HG03135 (cell line): Measurements from ENCODE around the gene AXIN2.
A peak's percentile ranks its signal among the peaks of the same experiment; 100 is the strongest.

Source experiments
- ATAC-seq: cut with Tn5 transposase; IDR thresholded peaks from one replicate; pipeline ENCODE4 v1.9.1; 2021; ENCODE audit warnings: mild to moderate bottlenecking, moderate library complexity; ENCODE audit not compliant: unreplicated experiment

AXIN2 gene

GRCh38 chr17:65583921-65584603 is 22.6 kb upstream of the AXIN2 start:
- no peak for ATAC-seq

DNA sequence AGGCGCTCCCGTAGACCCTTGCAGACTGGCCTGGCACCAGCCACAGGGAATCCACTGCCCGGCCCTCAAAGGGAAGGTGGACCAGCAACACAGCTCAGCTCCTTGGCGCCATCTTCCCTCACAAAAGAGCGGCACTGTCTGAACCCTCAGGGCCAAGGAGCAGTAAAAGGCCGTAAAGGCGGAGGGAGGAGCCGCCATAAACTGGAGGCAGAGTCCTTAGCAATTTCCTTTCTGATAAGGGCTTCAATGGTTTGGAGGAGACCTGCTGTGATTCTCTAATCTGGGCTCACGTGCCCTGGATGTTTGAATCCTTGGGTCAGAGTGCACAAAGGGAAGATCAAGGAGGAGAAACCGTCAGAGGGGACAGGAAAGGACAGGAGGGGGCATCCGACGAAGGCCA is 15.5 kb upstream of the AXIN2 start:
- no peak for ATAC-seq

DNA sequence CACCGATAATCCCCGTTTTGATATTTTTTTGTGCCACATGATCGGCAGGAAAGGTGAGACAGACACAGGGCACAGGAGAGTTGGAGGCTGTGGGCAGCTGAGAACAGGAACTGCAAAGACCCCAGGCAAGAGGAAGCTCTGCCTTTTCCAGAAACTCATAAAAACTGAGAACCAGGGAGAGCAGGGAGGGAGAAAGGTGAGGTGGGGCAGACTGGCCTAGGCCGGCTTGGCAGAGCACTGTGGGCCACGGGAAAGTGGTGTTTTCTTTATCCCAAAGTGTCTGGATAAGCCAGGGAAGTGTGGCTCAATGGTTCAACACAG is 11.8 kb upstream of the AXIN2 start:
- no peak for ATAC-seq

DNA sequence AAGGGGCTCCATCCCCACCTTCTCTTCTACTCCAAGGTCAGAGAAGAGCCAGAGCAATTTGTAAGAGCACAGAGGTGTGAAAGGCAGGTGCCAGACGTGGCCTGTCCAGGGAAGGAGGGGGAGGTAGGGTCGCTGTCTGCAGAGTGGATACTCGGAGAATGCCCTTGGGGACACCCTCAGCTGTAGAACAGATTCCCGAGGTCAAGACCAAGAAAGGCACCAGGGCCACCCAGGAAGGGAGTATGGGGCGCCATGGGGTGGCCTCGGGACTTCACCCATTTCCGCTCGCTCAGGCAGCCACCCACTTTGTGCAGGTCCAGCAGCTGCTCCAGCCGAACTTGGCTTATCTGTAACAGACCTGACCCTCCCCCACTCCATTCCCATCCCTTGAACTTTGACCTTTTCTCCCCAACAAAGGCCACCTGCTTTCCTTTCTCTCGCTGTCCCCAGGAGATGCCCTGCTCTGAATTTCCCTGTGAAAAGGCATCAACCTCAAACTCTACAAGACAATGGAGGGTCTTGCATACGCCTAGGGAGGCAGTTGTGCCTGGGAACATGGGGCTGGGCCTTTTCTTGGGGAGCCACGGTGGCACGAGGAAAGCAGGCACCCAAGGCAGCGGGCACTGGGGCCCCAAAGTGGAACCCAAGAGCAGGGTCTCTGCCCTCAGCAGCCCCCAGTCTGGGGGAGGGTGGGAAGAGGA is 11.3 kb upstream of the AXIN2 start:
- no peak for ATAC-seq

GRCh38 chr17:65572186-65572580 is 10.7 kb upstream of the AXIN2 start:
- ATAC-seq: no peak

GRCh38 chr17:65568918-65569317 is 7.5 kb upstream of the AXIN2 start:
- ATAC-seq: no peak

DNA sequence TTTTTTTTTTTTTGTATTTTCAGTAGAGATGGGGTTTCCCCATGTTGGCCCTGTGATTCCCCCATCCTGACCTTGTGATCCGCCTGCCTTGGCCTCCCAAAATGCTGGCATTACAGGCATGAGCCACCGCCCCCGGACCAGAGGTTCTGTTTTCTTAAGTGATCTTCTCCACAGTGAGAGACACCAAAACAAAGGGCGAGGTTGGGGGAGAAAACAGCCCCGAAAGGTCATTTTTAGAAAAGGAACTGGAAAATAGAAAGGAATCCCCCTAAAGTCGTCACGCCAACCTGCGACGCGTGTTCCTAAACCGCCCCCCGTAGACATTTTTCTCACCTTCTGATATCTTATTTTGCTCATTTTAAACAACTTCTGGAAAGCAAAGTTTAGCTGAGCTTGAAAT is 6.1 kb upstream of the AXIN2 start:
- ATAC-seq: no peak

- ATAC-seq: no peak
Measured at GRCh38 chr17:65565559-65565958, 4.1 kb upstream of the AXIN2 start.

GRCh38 chr17:65564793-65565192 is 3.3 kb upstream of the AXIN2 start:
- ATAC-seq: no peak

DNA sequence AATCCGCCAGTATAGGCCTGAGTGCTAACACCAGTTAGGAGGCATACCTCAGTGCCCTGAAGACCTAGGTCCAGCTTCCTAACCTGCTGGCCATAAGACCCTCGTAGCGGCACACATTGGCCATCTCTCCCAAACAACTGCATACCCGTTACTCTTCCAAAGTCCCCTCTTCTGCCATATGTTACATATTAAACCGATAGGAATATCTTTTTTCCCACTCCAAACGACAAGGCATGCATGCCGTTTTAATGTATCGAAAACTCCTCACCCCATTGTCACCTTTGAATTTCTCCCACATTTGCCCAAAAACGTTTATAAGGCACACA is 721 bp upstream of the AXIN2 start:
- no peak for ATAC-seq

DNA sequence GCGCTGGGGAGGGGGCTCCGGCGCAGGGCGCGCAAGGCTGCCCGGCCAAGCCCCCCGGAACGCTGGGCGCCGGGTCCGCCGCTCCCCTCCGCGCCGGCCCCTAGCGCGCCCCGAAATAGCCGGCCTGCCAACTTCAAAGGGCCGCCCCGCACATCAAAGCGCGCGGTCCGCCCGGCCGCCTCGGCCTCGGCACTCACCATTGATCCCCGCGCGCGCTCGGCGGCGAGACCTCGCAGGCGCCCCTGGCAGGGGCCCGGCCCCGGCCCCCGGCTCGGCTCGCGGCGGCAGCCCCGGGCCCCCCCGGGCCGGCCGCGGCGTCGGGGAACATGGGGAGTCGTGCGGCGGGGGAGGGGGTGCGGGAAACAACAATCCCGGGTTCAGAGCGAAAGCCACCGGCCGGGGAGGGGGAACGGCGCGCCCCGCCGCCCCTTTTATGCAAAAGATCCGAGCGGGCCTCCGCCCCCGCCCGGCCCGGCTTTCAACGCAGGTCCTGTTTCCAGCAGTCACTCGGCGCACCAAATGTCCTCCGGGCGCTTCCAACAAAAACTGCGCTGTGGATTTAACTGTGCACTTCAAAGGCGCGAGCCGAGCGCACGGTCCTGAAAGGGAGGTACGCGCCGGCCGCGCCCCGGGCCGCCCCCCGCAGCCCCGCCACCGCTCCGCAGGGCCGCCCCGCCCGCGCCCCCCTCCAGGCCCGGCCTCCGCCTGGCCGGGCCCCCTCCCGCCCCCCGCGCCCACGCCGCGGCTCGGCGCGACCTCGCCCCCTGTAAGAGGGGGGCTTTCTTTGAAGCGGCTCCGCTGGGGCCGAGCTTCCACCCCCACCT is 608 bp downstream of the AXIN2 start:
- ATAC-seq: peak; percentile 33

GRCh38 chr17:65559804-65560627 is 1.4 kb downstream of the AXIN2 start:
- no peak for ATAC-seq

DNA sequence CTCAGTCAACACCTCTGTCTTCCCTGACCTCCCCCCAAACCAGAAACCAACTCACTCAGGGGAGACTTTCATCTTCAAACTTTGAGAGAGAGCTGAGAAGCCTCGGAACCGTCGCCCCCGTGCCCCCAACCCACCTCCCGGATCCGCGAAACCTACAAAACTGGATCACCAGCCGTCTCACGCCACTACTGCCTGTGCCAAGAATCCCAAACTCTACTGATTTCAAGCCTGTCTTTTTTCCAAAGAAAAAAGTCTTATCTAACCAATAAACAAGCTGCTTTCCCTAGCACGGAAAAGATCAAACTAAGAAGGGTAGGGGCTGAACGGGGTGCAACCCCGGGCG is 2.0 kb downstream of the AXIN2 start:
- ATAC-seq: no peak

- ATAC-seq: no peak
Measured at GRCh38 chr17:65558683-65559460, 2.6 kb downstream of the AXIN2 start.

GRCh38 chr17:65558311-65558682 is 3.2 kb downstream of the AXIN2 start:
- no peak for ATAC-seq

DNA sequence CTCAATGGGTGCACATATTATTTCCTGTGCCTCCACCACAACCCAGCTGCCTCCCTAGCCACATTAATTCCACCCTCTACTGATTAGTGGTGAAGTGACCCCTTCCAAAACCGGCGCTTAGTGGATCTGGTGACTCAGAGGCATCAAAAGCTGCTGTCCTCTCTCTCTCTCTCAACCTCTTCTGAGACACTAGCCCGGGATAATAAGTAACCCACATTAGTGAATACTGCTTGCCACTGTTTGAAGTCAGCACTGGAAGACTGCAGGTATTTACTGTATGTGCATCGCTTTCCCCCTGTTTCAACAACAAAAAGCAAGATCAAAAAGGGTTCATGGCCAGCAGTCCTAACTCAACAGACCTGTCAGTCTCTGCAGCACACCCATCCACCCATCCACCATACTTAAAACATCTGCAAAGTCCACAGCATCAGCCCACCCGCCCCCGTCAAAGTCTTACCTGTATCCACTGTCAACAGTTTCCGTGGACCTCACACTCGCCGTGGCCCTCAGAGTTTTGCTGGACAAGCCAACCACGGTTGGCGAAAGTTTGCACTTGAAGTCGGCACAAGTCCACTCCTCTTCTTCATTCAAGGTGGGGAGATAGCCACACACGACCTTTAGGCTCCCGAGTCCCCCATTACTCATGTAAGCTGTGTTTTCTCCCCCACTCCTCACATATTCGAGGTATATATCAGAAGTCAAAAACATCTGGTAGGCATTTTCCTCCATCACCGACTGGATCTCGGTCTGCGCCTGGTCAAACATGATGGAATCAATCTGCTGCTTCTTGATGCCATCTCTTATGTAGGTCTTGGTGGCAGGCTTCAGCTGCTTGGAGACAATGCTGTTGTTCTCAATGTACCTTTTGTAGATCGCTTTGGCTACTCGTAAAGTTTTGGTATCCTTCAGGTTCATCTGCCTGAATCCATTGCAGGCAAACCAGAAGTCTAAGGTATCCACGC is 3.8 kb downstream of the AXIN2 start:
- ATAC-seq: no peak

DNA sequence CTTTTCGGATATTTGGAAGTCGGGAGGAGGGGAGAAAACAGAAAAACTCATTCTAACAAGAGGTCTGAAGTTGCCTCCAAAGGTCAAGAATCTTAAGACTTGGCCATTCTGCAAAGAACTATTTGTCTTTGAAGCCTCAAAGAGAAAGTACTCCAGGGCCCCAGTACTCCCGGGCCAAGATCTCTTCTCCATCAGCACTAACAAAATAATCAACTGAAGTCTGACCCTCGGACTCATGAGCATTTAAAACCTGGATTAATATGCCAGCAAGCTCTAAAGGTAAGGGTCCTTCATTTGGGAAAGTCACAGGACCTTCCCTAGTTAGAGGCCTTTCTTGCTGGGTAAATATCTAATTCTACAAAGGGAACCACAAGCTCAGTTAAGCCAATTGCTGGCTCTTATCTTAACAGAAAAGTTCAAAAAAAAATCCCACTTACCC is 4.5 kb downstream of the AXIN2 start:
- ATAC-seq: no peak

GRCh38 chr17:65556014-65556909 is 5.2 kb downstream of the AXIN2 start:
- ATAC-seq: peak; percentile 49
